ENCODE data around the gene DGKZ.

DNA sequence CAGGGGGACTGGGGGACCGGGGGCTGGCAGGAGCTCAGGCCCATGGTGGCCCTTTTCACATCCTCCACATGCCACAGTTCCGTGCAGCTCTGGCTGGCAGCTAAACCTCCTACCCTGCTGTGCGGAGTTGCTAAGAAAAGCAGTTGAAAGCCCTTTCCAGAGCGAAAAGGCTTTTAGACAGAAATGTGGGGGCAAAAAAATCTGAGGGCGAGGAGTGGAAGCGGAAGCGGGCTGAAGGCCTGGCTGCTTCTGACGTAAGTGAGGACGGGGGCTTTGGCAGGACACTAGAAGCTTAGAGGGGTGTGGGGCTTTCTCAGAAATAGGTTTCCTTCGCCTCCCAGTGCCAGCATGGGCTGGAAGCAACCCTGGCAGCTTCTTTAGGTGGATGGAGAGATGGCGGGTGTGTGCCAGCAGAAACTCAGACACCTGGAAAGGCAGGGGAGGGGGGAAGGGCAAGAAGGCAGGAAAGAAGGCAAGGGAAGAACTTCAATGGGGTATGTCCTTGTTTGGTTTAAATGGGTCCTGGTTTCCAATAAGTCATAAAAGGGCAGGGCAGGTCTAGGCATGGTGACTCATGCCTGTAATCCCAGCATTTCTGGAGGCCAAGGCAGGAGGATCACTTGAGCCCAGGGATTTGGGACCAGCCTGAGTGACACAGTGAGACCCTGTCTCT lies 11.2 kb upstream of the DGKZ start:
- TF ChIP-seq, protein P1, sequence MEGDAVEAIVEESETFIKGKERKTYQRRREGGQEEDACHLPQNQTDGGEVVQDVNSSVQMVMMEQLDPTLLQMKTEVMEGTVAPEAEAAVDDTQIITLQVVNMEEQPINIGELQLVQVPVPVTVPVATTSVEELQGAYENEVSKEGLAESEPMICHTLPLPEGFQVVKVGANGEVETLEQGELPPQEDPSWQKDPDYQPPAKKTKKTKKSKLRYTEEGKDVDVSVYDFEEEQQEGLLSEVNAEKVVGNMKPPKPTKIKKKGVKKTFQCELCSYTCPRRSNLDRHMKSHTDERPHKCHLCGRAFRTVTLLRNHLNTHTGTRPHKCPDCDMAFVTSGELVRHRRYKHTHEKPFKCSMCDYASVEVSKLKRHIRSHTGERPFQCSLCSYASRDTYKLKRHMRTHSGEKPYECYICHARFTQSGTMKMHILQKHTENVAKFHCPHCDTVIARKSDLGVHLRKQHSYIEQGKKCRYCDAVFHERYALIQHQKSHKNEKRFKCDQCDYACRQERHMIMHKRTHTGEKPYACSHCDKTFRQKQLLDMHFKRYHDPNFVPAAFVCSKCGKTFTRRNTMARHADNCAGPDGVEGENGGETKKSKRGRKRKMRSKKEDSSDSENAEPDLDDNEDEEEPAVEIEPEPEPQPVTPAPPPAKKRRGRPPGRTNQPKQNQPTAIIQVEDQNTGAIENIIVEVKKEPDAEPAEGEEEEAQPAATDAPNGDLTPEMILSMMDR (IDR thresholded peaks at IDR 0.05 in 8 of 11, conservative IDR thresholded peaks at IDR 0.05 in 3 of 11) = no peak
- no peak for TF ChIP-seq POLR2A (IDR thresholded peaks at IDR 0.05)
